ENCODE data around the gene ASCC3. TPM values are rescaled to one million over a fixed set of nuclear protein-coding genes. Genes with fewer than 3 reads are reported as not detected.
A peak's percentile ranks its signal among the peaks of the same experiment; 100 is the strongest.

ASCC3 gene
- polyA plus RNA-seq, 1 experiment, result 56.0 TPM

DNA sequence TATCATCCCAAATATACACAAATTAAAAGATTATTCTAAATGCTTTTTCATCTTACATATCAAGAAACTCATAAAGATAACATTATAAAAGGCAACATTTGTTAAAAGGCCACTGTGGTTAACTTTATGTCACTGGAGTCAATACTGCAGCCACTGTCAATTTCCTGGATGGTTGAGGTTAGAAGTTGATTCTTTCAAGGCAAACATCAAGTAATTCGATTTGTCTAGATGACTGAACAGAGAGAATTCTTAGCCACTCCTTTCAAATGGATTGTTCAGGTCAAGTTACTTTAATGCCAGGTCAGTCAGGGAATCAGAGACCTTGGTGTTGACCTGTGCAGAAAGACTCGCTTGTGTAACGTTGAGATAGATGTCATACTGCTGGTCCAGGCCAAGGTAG, 372.0 kb downstream of the ASCC3 start:
- H3K27ac ChIP-seq (ENCODE audit: low read depth, low read length), result no peak overlapping the region
- H3K9me3 ChIP-seq (ENCODE audit: control insufficient read depth, insufficient read depth, low read length), result no peaks in the 10 kb centered on the region; the same call in 1 of the 2 replicates
- ChIA-PET POLR2A (no interaction called here), CTCF (no interaction called here)
- no peak for DNase-seq (ENCODE audit: low read depth, low spot score)
- no peaks in the 10 kb centered on the region for H3K27me3 ChIP-seq (ENCODE audit: control insufficient read depth, insufficient read depth, low read length)
- no peak overlapping the region for H3K4me3 ChIP-seq (ENCODE audit: low read depth, low read length)
- TF ChIP-seq, protein P1, sequence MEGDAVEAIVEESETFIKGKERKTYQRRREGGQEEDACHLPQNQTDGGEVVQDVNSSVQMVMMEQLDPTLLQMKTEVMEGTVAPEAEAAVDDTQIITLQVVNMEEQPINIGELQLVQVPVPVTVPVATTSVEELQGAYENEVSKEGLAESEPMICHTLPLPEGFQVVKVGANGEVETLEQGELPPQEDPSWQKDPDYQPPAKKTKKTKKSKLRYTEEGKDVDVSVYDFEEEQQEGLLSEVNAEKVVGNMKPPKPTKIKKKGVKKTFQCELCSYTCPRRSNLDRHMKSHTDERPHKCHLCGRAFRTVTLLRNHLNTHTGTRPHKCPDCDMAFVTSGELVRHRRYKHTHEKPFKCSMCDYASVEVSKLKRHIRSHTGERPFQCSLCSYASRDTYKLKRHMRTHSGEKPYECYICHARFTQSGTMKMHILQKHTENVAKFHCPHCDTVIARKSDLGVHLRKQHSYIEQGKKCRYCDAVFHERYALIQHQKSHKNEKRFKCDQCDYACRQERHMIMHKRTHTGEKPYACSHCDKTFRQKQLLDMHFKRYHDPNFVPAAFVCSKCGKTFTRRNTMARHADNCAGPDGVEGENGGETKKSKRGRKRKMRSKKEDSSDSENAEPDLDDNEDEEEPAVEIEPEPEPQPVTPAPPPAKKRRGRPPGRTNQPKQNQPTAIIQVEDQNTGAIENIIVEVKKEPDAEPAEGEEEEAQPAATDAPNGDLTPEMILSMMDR (IDR thresholded peaks at IDR 0.05; ENCODE audit: low read depth, low read length), result no peak

DNA sequence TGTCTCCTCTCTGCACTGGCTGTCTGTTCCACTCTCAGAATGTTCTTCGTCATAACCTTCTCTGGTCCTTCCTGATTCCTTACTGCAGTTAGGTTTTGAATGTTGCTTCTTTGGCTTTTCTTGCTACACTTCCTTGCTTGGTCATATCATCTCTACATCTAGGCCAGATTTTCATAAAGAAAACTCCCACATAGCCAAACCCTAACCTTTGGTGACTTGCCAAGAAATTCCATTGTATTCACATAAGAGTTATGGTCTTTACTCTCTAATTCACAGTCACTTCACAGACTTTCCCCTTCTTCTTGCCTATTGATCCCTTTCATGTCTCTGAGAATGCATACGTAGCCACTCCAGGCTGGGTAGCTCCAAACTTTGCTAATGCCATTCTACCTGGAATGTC, 374.5 kb downstream of the ASCC3 start:
- Histone ChIP-seq H3K9me3 (ENCODE audit: control insufficient read depth, insufficient read depth, low read length) (no peaks in the 10 kb centered on the region; the same call in 1 of the 2 replicates), H3K27me3 (ENCODE audit: control insufficient read depth, insufficient read depth, low read length) (no peaks in the 10 kb centered on the region), H3K27ac (ENCODE audit: low read depth, low read length) (no peak overlapping the region), H3K4me3 (ENCODE audit: low read depth, low read length) (no peak overlapping the region)
- TF ChIP-seq, protein P1 (IDR thresholded peaks at IDR 0.05; ENCODE audit: low read depth, low read length), result no peak
- ChIA-PET CTCF (no interaction called here), POLR2A (no interaction called here)
- DNase-seq (ENCODE audit: low read depth, low spot score), result no peak

DNA sequence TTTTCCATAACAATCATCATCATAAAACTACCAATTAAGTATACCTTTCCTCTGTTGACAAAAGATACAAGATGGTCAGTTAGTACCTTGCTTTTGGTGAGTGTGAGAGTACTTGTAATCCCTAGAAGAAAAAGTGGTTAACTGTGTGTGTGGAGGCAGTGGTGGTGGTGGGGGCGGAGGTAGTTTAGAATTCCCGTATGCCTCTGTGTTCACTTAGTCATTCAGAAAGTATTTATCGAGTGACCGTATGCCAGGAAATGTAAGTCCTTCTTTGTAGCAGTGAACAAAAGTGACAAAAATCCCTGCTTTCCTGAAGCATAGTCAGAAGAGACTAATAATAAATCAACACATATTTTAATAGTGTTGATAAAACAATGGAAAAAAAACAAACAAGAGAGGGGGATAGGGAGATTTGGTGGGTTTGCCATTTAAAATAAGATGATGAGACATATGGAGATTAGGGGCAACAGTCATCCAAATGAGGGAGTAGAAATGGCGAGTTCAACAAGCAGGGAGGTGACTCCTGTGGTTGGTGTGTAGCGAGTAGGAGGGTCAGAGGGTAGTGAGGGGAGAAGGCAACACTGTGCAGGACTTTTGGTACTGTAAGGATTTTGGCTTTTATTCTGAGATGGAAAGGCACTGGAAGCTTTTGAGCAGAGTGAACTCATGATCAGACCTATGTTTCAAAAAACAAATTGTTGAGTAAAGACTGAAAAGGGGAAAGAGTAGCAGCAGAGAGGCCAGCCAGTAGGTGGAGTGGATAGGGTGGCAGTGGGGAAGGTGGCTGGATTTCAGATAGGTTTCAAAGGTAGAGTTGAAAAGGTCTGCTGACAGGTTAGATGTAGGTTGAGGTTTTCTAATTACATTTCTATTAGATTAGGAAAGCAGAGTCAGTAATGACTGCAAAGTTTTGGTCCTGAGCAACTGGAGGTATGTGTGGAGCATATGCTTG, 376.1 kb downstream of the ASCC3 start:
- peak overlapping the region; percentile 78 for H3K27ac ChIP-seq (ENCODE audit: low read depth, low read length)
- TF ChIP-seq, protein P1 (IDR thresholded peaks at IDR 0.05; ENCODE audit: low read depth, low read length), result 0 out of 2 replicates have a peak, but pooled peaks have one; percentile 4
- DNase-seq (ENCODE audit: low read depth, low spot score), result peak; percentile 45
- CTCF ChIA-PET, result interaction anchor here (0.6 to 1.9 kb wide), 6 partner anchors 159 to 637 kb away, joined by 3 to 7 read pairs (median 4); no protein-coding TSS in a partner anchor
- H3K4me3 ChIP-seq (ENCODE audit: low read depth, low read length), result no peak overlapping the region
- no peaks in the 10 kb centered on the region; the same call in 1 of the 2 replicates for H3K9me3 ChIP-seq (ENCODE audit: control insufficient read depth, insufficient read depth, low read length)
- no peaks in the 10 kb centered on the region for H3K27me3 ChIP-seq (ENCODE audit: control insufficient read depth, insufficient read depth, low read length)
- POLR2A ChIA-PET, result no interaction called here

DNA sequence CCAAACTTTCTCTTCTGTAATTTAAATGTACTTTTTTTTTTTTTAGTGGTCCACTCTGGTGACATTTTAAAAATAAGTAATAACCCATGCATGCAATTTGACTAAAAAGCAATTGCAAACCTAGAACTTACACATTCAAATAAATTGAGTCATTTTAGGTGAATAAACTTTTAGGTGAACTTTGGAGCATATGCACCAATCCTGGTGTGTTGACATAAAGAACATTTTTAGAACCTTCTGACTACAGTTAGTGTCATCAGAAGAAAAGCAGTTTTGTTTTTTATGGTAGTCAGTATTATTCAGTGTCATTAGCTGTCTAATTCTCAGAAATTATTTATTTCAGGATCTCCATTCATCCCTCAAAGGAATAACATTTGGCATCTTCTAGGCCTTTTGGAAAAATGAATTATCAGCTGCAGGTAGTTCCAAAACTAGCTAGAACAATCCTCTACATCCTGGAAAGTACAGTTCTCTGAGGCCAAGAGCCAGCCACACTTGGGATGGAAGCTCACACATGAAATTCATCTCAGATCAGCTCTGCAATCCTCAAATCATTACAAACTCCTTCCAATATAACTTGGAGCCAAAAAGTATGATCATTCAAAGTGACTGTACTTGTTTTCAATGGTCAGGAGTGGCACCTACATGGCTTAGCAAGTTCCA, 378.0 kb downstream of the ASCC3 start:
- Histone ChIP-seq H3K27ac (ENCODE audit: low read depth, low read length) (no peak overlapping the region), H3K4me3 (ENCODE audit: low read depth, low read length) (no peak overlapping the region), H3K27me3 (ENCODE audit: control insufficient read depth, insufficient read depth, low read length) (no peaks in the 10 kb centered on the region), H3K9me3 (ENCODE audit: control insufficient read depth, insufficient read depth, low read length) (no peaks in the 10 kb centered on the region)
- TF ChIP-seq, protein P1 (IDR thresholded peaks at IDR 0.05; ENCODE audit: low read depth, low read length), result no peak
- CTCF ChIA-PET, result interaction anchor here (1.2 to 1.9 kb wide), 4 partner anchors 28 to 404 kb away, joined by 3 to 7 read pairs (median 4); no protein-coding TSS in a partner anchor
- POLR2A ChIA-PET, result no interaction called here
- no peak for DNase-seq (ENCODE audit: low read depth, low spot score)
